ENCODE measurements around the gene PAN2.

DNA sequence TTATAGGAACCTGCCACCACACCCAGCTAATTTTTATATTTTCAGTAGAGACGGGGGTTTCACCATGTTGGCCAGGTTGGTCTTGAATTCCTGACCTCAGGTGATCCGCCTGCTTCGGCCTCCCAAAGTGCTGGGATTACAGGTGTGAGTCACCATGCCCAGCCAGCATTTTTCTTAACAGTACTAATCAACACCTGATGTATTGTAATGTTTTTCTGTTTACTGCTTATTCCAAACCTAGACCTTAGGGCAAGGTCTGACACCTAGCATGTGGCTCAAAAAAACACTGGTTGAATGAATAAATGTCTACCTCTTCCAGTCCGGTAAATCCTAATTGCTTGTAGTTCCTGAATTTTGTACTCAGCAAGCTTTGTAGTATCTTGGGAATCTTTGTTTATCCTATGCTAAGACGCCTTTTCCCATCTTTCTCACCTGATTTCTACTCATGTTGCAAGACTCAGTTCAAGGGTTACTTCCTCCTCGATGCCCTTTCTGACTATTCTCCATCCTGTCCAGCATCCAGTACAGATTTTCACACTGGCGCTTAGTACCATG lies 2.8 kb downstream of the PAN2 start:
- TF ChIP-seq POLR2AphosphoS5 (IDR thresholded peaks at IDR 0.05; ENCODE audit: low read depth) (no peak), CTCF (IDR thresholded peaks at IDR 0.05; ENCODE audit: insufficient read depth, low read length) (no peak)
